ENCODE measurements around the gene DEK.
A peak's percentile ranks its signal among the peaks of the same experiment; 100 is the strongest.

DEK gene

GRCh38 chr6:18265787-18266522 lies 1.6 kb upstream of the DEK start:
- Histone ChIP-seq H3K4me1 (ENCODE audit: control insufficient read depth, insufficient read depth, low read length) (peaks cover 24% of the 10 kb centered on the region), H3K9me3 (ENCODE audit: control insufficient read depth, insufficient read depth, low read depth, low read length) (no peaks in the 10 kb centered on the region), H3K36me3 (ENCODE audit: control insufficient read depth, insufficient read depth, low read length) (peaks cover 6% of the 10 kb centered on the region), H3K4me3 (ENCODE audit: low read depth, low read length) (no peak overlapping the region), H3K27ac (ENCODE audit: low read depth, low read length) (no peak overlapping the region), H3K9ac (ENCODE audit: low read length) (no peak overlapping the region), H3K27me3 (ENCODE audit: control insufficient read depth, insufficient read depth, low read length) (peaks cover 8% of the 10 kb centered on the region; the same call in 1 of the 2 replicates)

- peaks cover 8% of the 10 kb centered on the region; the same call in 1 of the 2 replicates for H3K27me3 ChIP-seq (ENCODE audit: control insufficient read depth, insufficient read depth, low read length)
- peak overlapping the region; percentile 66 for H3K9ac ChIP-seq (ENCODE audit: low read length)
- peaks cover 13% of the 10 kb centered on the region for H3K36me3 ChIP-seq (ENCODE audit: control insufficient read depth, insufficient read depth, low read length)
- H3K4me3 ChIP-seq (ENCODE audit: low read depth, low read length) = peak overlapping the region; percentile 53
- H3K4me1 ChIP-seq (ENCODE audit: control insufficient read depth, insufficient read depth, low read length) = peaks cover 27% of the 10 kb centered on the region
- no peak overlapping the region for H3K27ac ChIP-seq (ENCODE audit: low read depth, low read length)
- H3K9me3 ChIP-seq (ENCODE audit: control insufficient read depth, insufficient read depth, low read depth, low read length) = no peaks in the 10 kb centered on the region
Measured at GRCh38 chr6:18264923-18265377, 620 bp upstream of the DEK start.

GRCh38 chr6:18263418-18264218 lies 712 bp downstream of the DEK start:
- Histone ChIP-seq H3K27ac (ENCODE audit: low read depth, low read length) (peak overlapping the region; percentile 90), H3K4me1 (ENCODE audit: control insufficient read depth, insufficient read depth, low read length) (peaks cover 32% of the 10 kb centered on the region), H3K9ac (ENCODE audit: low read length) (peak overlapping the region; percentile 98), H3K36me3 (ENCODE audit: control insufficient read depth, insufficient read depth, low read length) (peaks cover 23% of the 10 kb centered on the region), H3K4me3 (ENCODE audit: low read depth, low read length) (peak overlapping the region; percentile 91), H3K27me3 (ENCODE audit: control insufficient read depth, insufficient read depth, low read length) (peaks cover 8% of the 10 kb centered on the region; the same call in 1 of the 2 replicates), H3K9me3 (ENCODE audit: control insufficient read depth, insufficient read depth, low read depth, low read length) (no peaks in the 10 kb centered on the region)

- peak overlapping the region; percentile 91 for H3K4me3 ChIP-seq (ENCODE audit: low read depth, low read length)
- 0 out of 2 replicates have a peak, but pooled peaks cover 4% of the 10 kb centered on the region for H3K27me3 ChIP-seq (ENCODE audit: control insufficient read depth, insufficient read depth, low read length)
- H3K36me3 ChIP-seq (ENCODE audit: control insufficient read depth, insufficient read depth, low read length) = peaks cover 30% of the 10 kb centered on the region
- H3K9ac ChIP-seq (ENCODE audit: low read length) = peak overlapping the region; percentile 98
- H3K27ac ChIP-seq (ENCODE audit: low read depth, low read length) = peak overlapping the region; percentile 90; the same call in 1 of the 2 replicates
- H3K4me1 ChIP-seq (ENCODE audit: control insufficient read depth, insufficient read depth, low read length) = peaks cover 29% of the 10 kb centered on the region
- no peaks in the 10 kb centered on the region for H3K9me3 ChIP-seq (ENCODE audit: control insufficient read depth, insufficient read depth, low read depth, low read length)
Measured at GRCh38 chr6:18262702-18263417, 1.5 kb downstream of the DEK start.

GRCh38 chr6:18261877-18262276 lies 2.5 kb downstream of the DEK start:
- Histone ChIP-seq H3K36me3 (ENCODE audit: control insufficient read depth, insufficient read depth, low read length) (peaks cover 40% of the 10 kb centered on the region), H3K9me3 (ENCODE audit: control insufficient read depth, insufficient read depth, low read depth, low read length) (no peaks in the 10 kb centered on the region), H3K4me1 (ENCODE audit: control insufficient read depth, insufficient read depth, low read length) (peaks cover 29% of the 10 kb centered on the region), H3K9ac (ENCODE audit: low read length) (peak overlapping the region; percentile 33), H3K27ac (ENCODE audit: low read depth, low read length) (no peak overlapping the region), H3K27me3 (ENCODE audit: control insufficient read depth, insufficient read depth, low read length) (0 out of 2 replicates have a peak, but pooled peaks cover 3% of the 10 kb centered on the region), H3K4me3 (ENCODE audit: low read depth, low read length) (peak overlapping the region; percentile 91)

GRCh38 chr6:18260448-18261106 lies 3.8 kb downstream of the DEK start:
- Histone ChIP-seq H3K27ac (ENCODE audit: low read depth, low read length) (no peak overlapping the region), H3K27me3 (ENCODE audit: control insufficient read depth, insufficient read depth, low read length) (0 out of 2 replicates have a peak, but pooled peaks cover 2% of the 10 kb centered on the region)

GRCh38 chr6:18259675-18260447 lies 4.5 kb downstream of the DEK start:
- no peak overlapping the region for H3K9ac ChIP-seq (ENCODE audit: low read length)
- H3K4me3 ChIP-seq (ENCODE audit: low read depth, low read length) = no peak overlapping the region

More at GRCh38 chr6:18260448-18261106, 3.8 kb downstream of the DEK start:
- Histone ChIP-seq H3K9me3 (ENCODE audit: control insufficient read depth, insufficient read depth, low read depth, low read length) (no peaks in the 10 kb centered on the region), H3K9ac (ENCODE audit: low read length) (peak overlapping the region; percentile 15), H3K4me3 (ENCODE audit: low read depth, low read length) (0 out of 2 replicates have a peak overlapping the region, but pooled peaks have one; percentile 25), H3K4me1 (ENCODE audit: control insufficient read depth, insufficient read depth, low read length) (peaks cover 27% of the 10 kb centered on the region), H3K36me3 (ENCODE audit: control insufficient read depth, insufficient read depth, low read length) (peaks cover 53% of the 10 kb centered on the region)

GRCh38 chr6:18254793-18255192 lies 9.5 kb downstream of the DEK start:
- Histone ChIP-seq H3K4me1 (ENCODE audit: control insufficient read depth, insufficient read depth, low read length) (peaks cover 4% of the 10 kb centered on the region; the same call in 1 of the 2 replicates), H3K9me3 (ENCODE audit: control insufficient read depth, insufficient read depth, low read depth, low read length) (no peaks in the 10 kb centered on the region), H3K27me3 (ENCODE audit: control insufficient read depth, insufficient read depth, low read length) (no peaks in the 10 kb centered on the region), H3K36me3 (ENCODE audit: control insufficient read depth, insufficient read depth, low read length) (peaks cover 91% of the 10 kb centered on the region), H3K4me3 (ENCODE audit: low read depth, low read length) (no peak overlapping the region), H3K27ac (ENCODE audit: low read depth, low read length) (no peak overlapping the region), H3K9ac (ENCODE audit: low read length) (no peak overlapping the region)

More at GRCh38 chr6:18259675-18260447, 4.5 kb downstream of the DEK start:
- H3K9me3 ChIP-seq (ENCODE audit: control insufficient read depth, insufficient read depth, low read depth, low read length) = no peaks in the 10 kb centered on the region
- H3K27me3 ChIP-seq (ENCODE audit: control insufficient read depth, insufficient read depth, low read length) = no peaks in the 10 kb centered on the region
- H3K4me1 ChIP-seq (ENCODE audit: control insufficient read depth, insufficient read depth, low read length) = peaks cover 20% of the 10 kb centered on the region
- peaks cover 60% of the 10 kb centered on the region for H3K36me3 ChIP-seq (ENCODE audit: control insufficient read depth, insufficient read depth, low read length)
- H3K27ac ChIP-seq (ENCODE audit: low read depth, low read length) = no peak overlapping the region

- Histone ChIP-seq H3K36me3 (ENCODE audit: control insufficient read depth, insufficient read depth, low read length) (peaks cover 95% of the 10 kb centered on the region), H3K27ac (ENCODE audit: low read depth, low read length) (no peak overlapping the region), H3K4me1 (ENCODE audit: control insufficient read depth, insufficient read depth, low read length) (no peaks in the 10 kb centered on the region)
Measured at GRCh38 chr6:18253635-18254034, 10.7 kb downstream of the DEK start.

More at GRCh38 chr6:18253635-18254034, 10.7 kb downstream of the DEK start:
- Histone ChIP-seq H3K9ac (ENCODE audit: low read length) (no peak overlapping the region), H3K27me3 (ENCODE audit: control insufficient read depth, insufficient read depth, low read length) (no peaks in the 10 kb centered on the region), H3K9me3 (ENCODE audit: control insufficient read depth, insufficient read depth, low read depth, low read length) (no peaks in the 10 kb centered on the region), H3K4me3 (ENCODE audit: low read depth, low read length) (no peak overlapping the region)

Data from HUES6 (cell line).